GM10847 (cell line): ENCODE measurements around the gene PPARG.

Experiments used
- POLR2A ChIP-seq: IDR thresholded peaks from 2 replicates; pipeline ENCODE4 v1.6.1; 2011; ENCODE audit not compliant: insufficient read length; ENCODE audit errors: extremely low read depth

PPARG gene

GRCh38 chr3:12288182-12289129, at the start of gene PPARG:
Gene PPARG (plus strand): TSS chr3:12289070. CDS start chr3:12379712, 90,642 bp downstream.
- no peak for TF ChIP-seq POLR2A

GRCh38 chr3:12239301-12239700, 49.6 kb upstream of the PPARG start:
- TF ChIP-seq POLR2A = no peak

DNA sequence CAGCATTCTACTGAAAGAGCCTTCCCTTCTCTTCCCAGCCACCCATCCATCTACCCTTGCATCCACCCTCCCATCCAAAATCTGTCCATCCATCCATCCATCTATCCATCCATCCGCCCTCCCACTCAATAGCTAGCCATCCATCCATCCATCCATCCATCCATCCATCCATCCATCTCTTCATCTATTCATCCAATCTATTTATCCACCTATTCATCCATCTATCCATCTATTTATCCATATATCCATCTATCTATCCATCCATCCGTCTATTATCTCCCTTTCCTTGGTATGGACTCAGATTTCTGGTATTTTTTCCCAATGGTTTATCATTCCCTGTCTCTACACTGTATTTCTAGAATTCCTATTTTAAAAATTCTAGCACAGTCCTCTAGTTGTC, 46.1 kb upstream of the PPARG start:
- TF ChIP-seq POLR2A = no peak

DNA sequence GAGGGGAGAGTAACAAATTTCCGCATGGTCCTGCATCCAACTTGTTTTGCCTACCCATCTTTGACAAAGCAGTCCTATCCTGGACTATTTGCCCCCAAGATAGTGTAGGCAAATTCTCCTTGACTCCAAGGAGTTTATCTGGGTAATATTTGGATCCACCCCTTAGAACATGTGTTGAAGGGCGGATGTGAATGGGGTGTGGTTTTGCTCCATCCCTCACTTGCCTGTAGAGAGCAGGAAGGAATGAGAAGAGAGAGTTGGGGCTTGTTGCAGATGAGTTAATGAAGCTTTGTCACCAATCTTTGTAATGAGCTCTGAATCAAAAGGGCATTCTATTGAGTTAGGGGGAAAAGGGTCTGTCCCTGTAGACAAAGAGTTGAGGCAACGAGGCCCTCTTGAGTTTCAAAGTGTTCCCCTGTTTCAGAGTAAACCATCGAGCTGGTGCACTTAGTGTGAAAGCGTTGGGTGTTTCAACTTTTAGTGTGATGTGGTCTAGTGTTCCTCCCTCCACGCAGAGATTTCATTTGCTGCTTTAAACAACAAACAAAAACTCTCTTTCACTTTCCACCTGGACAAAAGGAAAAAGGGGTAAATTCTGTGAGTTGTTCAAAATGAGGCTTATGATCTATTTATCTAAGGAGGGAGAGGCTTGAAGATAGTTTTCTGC, 42.2 kb upstream of the PPARG start:
- no peak for TF ChIP-seq POLR2A

DNA sequence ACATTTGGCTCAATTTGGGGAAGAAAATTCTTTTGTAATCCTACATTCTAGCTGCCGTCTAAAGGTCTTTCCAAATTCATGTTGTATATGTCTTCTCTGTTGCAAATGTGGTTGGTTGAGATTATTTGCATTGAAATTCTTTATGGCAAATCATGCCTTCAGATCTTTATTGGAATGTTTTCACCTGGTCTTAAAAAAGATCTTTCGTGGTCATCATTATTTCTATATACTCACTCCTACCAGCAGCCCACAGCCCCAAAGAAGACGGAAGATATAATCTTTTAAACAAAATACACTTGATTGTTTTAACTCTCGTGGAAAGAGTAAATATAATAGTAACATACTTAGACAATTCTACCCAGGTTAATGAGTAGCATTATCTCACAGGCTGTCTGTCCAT, 41.5 kb upstream of the PPARG start:
- TF ChIP-seq POLR2A = no peak

DNA sequence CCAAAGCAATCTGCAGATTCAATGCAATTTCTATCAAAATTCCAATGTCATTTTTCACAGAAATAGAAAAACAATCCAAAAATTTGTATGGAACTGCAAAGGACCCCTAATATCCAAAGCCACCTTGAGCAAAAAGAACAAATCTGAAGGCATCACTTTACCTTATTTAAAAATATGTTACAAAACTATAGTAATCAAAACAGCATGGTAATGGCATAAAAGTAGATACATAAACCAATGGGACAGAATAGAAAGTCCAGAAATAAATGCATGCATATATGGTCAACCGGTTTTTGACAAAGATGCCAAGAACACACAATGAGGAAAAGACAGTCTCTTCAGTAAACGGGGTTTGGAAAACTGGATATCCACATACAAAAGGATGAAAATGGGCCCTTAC, 39.4 kb upstream of the PPARG start:
- no peak for TF ChIP-seq POLR2A

- TF ChIP-seq POLR2A = no peak
Observed at GRCh38 chr3:12252889-12253288, 36.0 kb upstream of the PPARG start.

DNA sequence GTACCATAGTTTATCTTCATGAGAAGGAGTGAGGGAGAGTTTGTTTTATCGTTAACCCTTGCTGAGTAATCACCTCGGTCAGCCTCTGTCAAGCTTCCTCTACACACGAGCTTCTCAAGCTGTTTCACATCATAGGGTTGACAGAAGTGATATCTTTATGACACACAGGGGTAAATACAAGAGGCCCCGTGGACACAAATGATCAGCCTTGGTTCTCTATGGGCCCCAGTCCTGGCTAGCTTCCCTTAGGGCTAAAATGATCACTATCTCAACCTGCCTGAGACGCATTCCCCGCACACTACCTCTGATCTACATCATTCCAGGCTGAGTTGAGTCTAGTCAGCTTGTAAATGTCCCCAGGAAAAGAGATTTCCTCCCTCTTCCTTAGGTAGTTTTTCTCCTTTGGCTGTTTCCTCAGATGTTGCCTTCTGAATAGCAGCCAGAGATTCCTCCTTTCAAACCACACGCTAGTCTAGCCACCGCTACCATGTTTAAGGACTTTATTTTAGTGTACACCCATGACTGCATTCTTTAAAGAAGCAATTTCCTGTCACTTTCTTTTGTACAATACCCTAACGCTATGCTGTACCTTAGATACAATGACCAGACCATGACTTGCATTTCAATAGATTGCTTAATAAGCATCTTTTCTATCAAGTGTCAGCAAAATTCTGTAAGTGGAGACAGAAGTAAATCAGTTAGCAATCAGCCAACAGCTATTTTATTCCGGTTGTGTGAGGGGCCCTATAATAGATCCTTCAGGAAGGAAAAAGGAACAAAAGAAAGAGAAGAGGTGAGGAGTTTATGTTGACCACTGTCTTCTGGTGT, 35.1 kb upstream of the PPARG start:
- no peak for TF ChIP-seq POLR2A

DNA sequence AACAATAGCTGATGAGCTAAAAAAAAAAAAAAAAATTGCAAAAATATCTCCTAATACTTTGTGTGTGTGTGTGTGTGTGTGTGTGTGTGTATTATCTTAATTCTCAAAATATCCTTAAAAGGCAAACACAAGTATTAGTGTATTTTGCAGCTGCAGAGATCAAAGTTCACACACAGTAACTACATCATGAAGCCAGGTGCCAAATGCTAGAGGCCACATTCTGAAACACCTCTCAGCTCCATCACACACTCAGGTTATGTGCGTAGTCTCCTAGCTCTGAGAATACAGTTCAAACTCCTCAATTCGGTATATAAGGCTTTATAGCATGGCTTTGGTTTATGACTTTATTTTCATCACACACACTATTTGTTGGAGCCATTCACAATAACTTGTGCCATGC, 33.5 kb upstream of the PPARG start:
- TF ChIP-seq POLR2A = no peak

DNA sequence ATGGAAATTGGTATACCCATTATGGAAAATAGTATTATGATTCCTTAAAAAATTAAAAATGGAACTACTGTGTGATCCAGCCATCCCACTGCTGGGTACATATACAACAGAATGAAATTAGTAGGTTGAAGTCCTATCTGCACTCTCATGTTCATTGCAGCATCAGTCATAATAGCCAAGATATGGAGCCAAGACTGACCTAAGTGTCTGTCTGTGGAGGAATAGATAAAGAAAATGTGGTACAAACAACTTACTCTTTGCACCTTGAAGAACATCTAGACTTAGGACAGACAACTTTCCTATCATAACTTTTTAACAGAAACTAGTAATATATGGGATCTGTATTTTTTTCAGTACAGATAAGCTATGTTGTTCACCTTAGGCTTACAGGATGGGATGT, 30.0 kb upstream of the PPARG start:
- no peak for TF ChIP-seq POLR2A

DNA sequence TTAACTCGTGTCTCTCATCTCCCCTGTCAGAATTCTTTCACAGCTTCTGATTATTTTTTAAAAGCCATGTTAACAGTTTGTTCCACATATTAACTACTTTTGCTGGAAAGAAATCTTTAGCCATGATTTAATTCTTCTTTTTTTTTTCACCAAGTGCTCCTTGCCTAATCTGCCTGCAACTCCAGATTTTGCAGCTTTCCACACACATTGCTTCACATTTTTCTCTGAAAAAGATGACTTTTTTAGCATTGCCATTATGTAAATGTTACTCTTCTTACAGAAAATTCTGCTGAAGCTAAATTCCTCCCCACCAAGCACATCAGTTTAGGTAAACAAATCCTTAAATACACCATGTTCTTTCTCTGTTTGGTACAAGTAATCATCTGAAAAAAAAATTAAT, 23.4 kb upstream of the PPARG start:
- no peak for TF ChIP-seq POLR2A

DNA sequence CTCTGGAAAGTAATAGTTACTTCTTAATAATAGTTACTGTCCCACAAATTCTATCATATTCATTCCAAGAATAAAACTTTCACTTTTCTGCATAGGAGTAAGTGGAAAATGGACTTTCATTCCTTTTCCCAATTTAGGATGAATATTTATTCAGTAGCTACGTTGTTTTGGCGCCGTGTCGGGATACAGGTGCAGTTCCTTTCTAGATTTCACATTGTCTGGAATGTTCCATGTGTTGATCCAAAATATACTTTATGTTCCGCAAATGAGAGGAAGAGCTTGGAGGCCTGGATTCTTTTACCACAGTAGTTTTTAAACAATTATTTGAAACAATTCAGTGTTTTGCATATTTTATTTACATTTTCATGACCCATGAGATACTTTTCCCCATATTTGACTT, 22.8 kb upstream of the PPARG start:
- TF ChIP-seq POLR2A = no peak

GRCh38 chr3:12267376-12268030, 21.4 kb upstream of the PPARG start:
- TF ChIP-seq POLR2A = no peak

GRCh38 chr3:12268049-12268735, 20.7 kb upstream of the PPARG start:
- TF ChIP-seq POLR2A = no peak
